Inflammatory macrophage (primary cell): ENCODE results near the gene GNG4.
"Not testable (repeated sequence)": the region's sequence is repeated elsewhere in the genome, so short reads cannot be mapped to it uniquely, and the experiment has no call there.

Experiments
- DNase-seq, 2 donors: peaks; one replicate each; pipeline ENCODE4 v3.0.0-alpha.2; 2020 to 2022

GNG4 gene

DNA sequence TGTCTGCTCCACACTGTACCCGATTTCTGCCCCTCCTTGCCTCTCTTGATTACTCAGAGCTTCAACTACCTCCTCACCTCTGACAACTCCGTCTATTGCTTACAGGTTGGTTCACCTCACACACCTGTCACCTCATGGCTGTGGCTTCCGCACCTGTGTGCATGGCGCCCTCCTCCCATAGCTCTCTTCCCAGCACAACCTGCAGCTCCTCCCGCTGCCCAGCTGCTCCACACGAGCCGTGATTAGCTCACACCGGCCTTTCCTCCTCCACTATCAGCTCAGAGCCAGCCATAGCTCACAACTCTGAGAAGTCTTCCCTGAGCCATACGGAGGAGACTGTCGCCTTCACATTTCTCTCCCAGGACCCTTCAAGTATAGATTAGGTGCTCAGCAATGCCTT, 67.5 kb downstream of the GNG4 start:
- DNase-seq: no peak

DNA sequence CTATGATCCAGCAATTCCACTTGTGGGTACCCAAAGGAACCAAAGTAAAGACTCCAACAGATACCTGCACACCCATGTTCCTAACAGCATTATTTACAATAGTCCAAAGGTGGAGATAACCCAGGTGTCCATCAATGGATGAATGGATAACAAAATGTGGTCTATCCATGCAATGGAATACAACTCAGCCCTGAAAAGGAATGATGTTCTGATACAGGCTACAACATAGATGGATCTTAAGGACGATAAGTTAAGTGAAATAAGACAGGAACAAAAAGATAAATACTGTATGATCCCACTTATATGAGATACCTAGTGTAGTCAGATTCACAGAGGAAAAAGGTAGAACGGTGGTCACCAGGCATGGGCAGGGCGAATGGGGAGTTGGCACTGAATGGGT, 69.7 kb downstream of the GNG4 start:
- DNase-seq: no peak

DNA sequence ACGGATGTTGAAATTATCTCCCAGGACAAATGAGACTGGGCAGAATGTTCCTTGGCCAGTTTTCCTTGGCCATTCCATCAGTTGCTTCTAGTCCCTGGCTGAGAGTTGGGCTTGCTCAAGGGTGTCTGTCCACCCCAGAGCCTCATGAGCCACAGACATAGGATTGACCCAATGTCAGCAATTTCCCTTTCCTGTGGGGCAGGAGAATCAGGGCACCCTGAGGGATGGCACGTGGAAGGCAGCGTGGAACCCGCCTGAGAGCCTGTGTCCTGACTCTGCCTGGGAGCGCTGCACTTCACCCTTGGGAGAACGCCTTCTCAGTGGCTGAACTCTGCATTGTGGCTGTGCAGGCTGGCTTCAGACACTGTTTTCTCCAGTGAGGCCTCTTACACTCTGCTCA, 74.0 kb downstream of the GNG4 start:
- DNase-seq: no peak

- DNase-seq: no peak
Observed at GRCh38 chr1:235573880-235574279, 75.7 kb downstream of the GNG4 start.

DNA sequence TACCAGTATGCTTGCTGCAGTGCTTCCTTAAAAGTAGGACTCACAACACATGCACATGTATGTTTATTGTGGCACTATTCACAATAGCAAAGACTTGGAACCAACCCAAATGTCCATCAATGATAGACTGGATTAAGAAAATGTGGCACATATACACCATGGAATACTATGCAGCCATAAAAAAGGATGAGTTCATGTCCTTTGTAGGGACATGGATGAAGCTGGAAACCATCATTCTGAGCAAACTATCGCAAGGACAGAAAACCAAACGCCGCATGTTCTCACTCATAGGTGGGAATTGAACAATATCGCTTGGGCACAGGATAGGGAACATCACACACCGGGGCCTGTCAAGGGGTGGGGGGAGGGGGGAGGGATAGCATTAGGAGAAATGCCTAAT, 76.6 kb downstream of the GNG4 start:
- DNase-seq: not testable (repeated sequence)

DNA sequence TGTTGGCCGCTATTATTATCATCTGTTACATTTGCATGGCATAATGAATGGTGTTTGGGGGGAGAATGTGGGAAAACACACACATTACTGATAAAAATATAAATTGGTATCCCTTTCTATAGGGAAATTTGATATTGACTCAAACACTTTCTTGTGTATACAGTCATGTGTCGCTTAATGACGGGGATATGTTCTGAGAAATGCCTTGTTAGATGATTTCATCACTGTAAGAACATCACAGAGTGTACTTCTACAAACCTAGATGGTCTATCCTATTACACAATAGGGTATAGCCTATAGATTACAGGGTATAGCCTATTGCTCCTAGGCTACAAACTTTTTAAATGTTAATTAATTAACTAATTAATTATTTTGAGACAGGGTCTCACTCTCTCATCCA, 78.1 kb downstream of the GNG4 start:
- DNase-seq: peak; percentile 30 to 53

DNA sequence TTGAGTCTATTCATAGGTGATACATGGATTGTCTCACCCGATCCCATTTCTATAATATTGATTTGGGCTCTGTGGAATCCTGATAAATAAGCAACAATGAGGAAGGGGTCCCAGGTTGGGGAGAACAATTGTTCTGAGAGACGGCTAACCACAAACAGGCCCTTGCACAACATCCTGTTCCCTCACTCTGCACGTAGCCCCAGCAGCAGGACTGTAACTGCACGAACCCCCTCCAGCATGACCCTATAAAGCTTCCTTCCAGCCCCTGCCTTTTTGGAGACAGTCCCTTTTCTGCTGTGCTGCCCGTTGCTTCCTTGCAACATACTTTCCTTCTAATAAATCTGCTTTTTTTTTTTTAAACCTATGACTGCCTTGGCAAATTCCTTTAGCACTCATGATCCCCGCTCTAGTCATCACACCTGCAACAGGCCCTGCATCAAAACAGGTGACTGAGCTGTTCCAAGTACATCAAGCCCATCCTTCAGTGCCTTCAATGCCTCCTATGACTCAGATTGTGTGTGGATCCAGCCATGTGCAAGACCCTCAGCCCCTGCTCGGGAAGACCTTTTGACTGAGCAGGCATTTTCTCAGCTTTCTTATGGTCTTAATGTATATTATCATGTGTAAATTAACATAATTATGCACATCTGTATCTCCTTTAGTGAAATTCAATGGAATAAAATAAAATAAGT, 81.6 kb downstream of the GNG4 start:
- DNase-seq: peak in 1 of 2 donors; percentile 7

GRCh38 chr1:235566084-235566483, 83.5 kb downstream of the GNG4 start:
- DNase-seq: no peak

DNA sequence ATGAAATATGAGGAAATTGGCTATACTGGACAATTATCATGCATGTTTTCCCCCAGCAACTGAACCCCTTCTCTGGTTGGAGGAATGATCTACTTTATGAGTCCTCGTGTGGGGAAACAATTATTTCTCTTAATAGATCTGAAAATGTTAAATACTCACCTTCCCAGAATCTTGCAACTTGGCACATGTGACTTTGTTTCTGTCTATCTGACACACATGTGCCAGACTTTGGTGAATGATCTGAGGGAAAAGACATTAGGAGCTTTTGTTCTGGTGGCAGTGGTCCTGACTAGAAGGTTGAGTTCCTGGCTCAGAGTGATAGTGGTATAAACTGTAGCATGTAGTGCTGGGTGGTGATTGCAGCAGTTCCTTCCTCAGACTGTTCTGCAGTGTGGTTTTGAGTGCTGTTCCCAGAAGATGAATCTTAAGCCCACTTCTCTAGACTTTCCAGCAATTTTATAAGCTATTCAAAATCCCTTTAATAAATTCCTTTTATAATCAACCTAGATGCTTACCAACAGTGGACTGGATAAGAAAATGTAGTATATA, 86.0 kb downstream of the GNG4 start:
- DNase-seq: no peak

- DNase-seq: no peak
Observed at GRCh38 chr1:235562589-235562988, 87.0 kb downstream of the GNG4 start.

DNA sequence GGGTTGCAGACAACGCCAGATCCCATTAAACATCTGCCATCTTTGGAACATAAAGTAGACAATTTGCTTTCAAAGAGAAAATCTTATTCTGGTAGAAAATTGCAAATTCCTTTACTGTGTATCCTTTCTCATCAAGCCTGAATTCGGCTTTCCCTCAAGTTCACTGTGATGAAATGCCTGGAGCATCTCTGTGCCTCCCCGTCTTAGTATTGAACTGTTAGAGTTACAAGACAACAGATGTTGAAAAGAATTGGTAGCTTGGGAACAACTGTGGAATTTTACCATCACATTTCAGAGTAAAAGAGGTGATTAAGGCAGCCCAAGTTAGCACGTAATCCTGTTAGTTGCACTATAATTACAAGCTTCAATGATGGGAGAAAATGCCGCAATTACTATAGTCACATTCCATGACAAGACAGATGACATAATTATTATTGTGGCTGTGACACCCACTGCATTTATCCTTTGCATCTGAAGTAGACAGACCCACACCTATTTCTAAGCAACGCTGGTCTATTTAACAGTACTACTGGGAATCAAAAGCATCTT, 90.9 kb downstream of the GNG4 start:
- no peak for DNase-seq

DNA sequence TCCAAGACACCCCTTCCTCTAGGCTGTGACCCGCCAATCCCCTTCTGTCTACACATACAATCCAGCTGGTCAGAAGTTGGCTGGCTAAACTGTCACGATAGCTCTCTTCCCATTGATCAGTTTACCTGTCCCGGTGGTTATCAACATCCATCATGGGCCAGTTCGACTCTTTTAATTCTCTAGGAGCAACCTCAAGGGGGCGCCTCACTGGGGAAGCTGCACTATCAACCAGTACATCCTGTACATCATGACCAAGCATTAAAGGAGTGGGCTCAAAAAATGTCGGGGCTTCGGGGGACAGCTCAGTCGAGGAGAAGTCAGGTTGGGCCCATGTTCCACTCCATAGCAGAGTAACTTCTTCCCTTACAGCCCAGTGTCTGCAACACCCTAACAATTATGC, 92.1 kb downstream of the GNG4 start:
- peak in 1 of 2 donors; percentile 10 for DNase-seq

GRCh38 chr1:235556807-235557206, 92.8 kb downstream of the GNG4 start:
- no peak for DNase-seq

DNA sequence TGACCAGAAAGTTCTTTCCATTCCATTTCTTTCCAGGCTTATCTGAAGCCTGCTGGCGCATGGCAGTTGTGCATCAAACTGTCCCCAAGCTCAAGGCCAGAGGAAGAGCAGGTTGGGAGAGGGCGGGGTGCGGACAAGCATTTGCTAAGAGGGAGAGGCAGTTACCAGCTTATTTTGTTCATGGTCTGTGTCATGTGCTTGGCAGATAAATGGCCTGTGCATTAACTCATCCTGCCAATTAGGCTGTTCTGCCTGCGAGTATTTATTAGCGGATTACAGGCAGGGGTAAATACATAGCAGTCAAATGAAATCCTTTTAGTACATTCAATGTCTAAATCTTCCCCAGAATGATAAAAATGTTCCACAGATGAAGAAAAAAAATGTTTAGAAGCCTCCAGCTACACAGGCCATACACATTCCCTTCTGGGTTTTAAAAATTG, 96.5 kb downstream of the GNG4 start:
- no peak for DNase-seq

DNA sequence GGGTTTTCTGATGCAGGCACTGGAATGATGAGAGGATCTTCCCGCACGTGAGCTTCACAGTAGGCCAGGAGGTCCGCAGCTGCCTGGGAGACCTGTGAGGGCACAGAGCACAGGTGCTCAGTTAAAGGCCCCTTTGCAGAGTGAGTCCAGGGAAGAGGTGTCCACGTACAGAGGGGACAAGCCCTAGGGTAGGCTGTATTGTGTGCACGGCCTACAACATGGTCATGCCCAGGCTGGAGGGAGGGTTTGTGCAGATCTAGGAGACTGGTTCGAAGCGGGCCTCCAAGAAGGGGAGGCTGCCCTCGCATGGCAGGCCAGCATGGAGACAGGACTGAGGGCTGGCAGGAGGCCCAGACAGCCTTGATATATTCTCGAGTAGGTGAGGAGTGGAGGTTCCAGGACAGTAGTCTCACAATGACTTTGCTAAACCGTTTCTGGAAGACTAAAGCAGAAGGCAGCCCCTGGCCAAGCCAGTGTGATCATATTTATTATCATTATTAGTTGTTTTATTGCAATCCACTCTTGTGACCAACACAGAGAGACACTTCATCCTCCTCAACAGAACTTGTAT, 97.4 kb downstream of the GNG4 start:
- DNase-seq: no peak

DNA sequence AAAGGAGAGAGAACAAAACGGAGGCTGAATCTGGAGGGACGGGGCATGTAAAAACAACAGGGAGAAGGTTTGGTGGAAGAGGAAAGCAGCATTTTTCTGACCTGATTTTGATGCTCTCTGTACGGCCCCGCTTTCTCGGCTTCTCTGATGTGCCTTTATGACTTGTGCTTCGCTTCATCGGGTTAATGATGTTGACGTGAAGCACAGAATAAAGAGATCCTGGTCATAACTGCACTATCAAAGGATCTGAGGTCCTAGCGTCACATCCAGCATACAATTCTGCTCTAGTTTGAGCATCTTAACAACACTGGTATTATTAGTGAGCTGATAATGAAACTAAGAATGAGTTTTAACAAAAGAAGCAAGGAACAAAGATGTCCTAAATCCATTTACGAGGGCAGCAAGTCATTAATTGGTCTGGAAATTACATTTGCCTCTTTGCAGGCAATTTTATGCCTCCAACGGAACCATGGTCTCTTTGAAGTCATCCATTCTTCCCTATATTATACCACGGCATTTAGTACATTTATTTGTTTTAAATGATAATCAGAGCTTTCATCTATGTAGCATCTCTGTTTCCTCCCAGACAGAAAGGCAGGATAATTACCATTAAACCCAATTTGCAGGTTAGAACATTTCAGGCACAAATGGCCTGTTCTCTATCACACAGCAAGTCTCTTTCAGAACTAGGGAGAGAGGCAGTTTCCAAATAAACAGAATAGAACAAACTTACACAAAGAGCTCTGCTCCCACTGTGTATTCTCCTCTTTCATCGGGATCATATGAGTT, 100.0 kb downstream of the GNG4 start:
- no peak for DNase-seq

DNA sequence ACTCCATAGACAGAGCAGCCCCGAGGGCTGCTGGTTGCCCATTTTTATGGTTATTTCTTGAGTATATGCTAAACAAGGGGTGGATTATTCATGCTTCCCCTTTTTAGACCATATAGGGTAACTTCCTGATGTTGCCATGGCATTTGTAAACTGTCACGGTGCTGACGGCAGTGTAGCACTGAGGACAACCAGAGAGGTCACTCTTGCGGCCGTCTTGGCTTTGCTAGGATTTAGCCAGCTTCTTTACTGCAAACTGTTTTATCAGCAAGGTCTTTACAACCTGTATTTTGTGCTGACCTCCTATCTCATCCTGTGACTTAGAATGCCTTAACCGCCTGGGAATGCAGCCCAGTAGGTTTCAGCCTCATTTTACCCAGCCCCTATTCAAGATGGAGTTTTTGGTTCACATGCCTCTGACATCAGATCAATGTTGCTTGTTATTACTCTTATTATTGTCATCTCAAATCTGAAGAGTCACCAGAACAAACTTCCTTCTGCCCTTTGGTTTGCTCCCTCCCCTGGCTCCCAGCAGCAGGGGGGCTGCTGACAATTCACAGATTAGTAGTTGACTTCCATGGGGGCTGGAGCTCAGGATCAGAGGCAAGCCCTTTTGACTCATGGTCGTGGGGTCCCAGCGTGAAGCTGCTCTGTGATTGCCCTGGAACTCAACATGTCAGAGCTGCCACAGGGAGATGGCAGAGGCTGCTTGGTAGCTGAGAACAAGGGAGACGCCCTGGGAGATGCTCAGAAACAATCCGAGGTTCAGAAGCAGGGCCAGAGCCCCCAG, 103.0 kb downstream of the GNG4 start:
- DNase-seq: peak; percentile 75 to 77

DNA sequence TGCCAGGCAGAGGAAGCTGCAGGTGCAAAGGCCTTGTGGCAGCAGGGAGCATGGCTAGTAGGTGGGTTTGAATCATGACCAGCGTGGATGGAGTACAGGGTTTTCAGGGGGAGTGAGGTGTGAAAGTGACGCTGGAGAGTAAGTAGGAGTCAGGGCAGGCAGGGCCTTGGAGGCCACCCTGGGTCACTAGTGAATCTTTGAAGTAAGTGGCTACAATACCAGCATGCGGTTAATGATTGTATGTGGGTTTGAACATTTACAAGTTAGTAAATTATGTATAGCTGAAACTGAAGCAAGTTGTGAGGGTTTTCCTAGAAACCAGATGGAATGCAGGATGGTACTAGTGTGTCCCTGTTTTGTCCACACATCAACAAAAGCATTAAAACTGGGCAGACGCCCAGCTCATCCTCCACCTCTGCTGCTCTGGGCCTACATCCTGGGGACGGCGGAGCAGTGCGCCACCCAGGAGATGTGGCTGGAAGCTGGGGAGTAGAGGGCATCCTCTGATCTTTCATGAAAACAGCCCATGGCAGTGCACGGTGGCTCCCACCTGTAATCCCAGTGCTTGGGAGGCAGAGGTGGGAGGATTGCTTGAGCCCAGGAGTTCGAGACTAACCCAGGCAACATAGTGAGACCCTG, 104.2 kb downstream of the GNG4 start:
- DNase-seq: no peak

GRCh38 chr1:235542845-235543244, 106.7 kb downstream of the GNG4 start:
- not testable (repeated sequence) for DNase-seq

DNA sequence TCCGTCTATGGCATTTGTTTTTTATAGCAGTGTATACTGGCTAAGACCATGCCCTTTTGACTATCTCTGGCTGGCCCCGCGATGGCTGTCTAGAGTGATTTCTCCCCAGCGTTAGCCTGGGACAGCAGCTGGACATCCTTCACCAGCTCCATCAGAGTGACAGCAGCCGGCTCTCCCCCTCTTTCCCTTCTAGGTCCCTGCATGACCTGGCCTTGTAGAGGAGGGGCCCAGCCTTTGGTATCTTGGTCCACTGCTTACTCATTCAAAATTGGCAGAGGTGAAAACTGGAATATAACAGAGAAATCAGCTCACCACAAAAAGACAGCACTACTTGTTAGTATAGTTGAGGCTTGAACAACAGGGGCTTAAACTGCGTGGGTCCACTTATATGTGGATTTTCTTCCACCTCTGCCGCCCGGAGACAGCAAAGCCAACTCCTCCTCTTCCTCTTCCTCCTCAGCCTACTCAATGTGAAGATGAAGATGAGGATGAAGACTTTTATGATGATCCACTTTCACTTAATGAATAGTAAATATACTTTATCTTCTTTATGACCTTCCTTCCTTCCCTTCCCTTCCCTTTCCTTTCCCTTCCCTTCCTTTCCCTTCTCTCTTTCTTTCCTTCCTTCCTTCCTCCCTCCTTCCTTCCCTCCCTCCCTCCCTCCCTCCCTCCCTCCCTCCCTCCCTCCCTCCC, 116.0 kb downstream of the GNG4 start:
- DNase-seq: no peak

DNA sequence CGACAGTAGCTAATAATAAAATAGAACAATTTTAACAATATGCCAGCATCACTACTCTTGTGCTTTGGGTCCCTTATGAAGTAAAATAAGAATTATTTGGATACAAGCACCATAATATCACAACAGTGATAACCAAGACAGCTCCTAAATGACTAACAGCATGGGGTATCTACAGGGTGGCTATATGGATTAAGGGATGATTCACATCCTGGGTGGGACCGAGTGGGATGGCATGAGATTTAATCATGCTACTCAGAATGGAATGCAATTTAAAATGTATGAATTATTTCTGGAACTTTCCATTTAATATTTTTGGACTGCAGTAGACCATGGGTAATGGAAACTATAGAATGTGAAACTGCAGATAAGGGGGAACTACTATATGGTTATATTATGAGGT, 117.2 kb downstream of the GNG4 start:
- no peak for DNase-seq
